BLaER1 treated with 17β-estradiol and CSF1 and Interleukin-3, amounts not matched to agents 10 nM and 100 nM (cell line): Measurements from ENCODE around the gene UBA52.

Experiments
- H3K27ac ChIP-seq, 11 experiments: shearing (Covaris generic); formaldehyde crosslinking; 2 replicates each; pipeline ENCODE4 v1.8.1; 2022
- H3K27me3 ChIP-seq, 11 experiments: shearing (Covaris generic); formaldehyde crosslinking; 2 replicates each; pipeline ENCODE4 v1.8.1; 2022
- H3K36me3 ChIP-seq, 11 experiments: shearing (Covaris generic); formaldehyde crosslinking; 2 replicates each; pipeline ENCODE4 v1.8.1; 2022
- H3K4me1 ChIP-seq, 10 experiments: shearing (Covaris generic); formaldehyde crosslinking; 2 replicates each; pipeline ENCODE4 v1.8.1; 2022
- H3K4me2 ChIP-seq, 11 experiments: shearing (Covaris generic); formaldehyde crosslinking; 2 replicates each; pipeline ENCODE4 v1.8.1; 2022
- H3K4me3 ChIP-seq, 10 experiments: shearing (Covaris generic); formaldehyde crosslinking; 2 replicates each; pipeline ENCODE4 v1.8.1; 2022
- H3K9ac ChIP-seq, 11 experiments: shearing (Covaris generic); formaldehyde crosslinking; 2 replicates each; pipeline ENCODE4 v1.8.1; 2022
- H3K9me3 ChIP-seq, 11 experiments: shearing (Covaris generic); formaldehyde crosslinking; replicated peaks in 1 of 11; 2 replicates each; pipeline ENCODE4 v1.8.1; 2022
- H4K20me1 ChIP-seq, 11 experiments: shearing (Covaris generic); formaldehyde crosslinking; 2 replicates each; pipeline ENCODE4 v1.8.1; 2022
- Cebpa-rat ChIP-seq, 11 experiments: shearing (Covaris generic); IDR thresholded peaks; 2 replicates each; pipeline ENCODE4 v1.8.1; 2022

UBA52 gene

DNA sequence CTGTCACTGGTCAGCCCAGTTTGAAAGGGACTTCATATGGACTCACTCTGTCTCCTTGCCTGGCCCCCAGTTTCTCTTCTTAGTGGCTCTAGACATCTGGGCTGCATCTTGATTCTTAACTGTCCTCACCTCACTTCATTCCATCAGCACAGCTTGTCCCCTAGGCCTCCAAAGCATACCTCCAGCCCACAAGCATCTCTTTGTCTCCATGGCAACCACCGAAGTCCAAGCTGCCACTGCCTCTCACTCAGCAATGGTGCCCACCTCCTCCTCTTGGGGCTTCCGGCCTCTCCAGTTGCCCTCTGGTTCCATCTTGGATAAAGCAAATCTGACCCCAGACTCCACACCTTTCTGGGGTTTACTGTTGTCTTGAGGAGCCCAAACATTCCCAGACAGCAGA lies 55.2 kb downstream of the UBA52 start:
- H3K4me1 ChIP-seq, result peaks cover 0 to 22% (median 6%) of the 10 kb centered on the region in 10 experiments; a peak in 12 of 20 replicates
- H3K27ac ChIP-seq, result no peak overlapping the region
- no peak overlapping the region for H3K4me3 ChIP-seq
- H3K27me3 ChIP-seq, result no peaks in the 10 kb centered on the region; a peak in 1 of 22 replicates
- no peaks in the 10 kb centered on the region; a peak in 1 of 22 replicates for H4K20me1 ChIP-seq
- no peaks in the 10 kb centered on the region for H3K9me3 ChIP-seq
- H3K9ac ChIP-seq, result no peak overlapping the region
- TF ChIP-seq Cebpa-rat (IDR thresholded peaks at IDR 0.05), result no peak
- no peak overlapping the region for H3K4me2 ChIP-seq
- no peaks in the 10 kb centered on the region for H3K36me3 ChIP-seq
